ENCODE measurements around the gene CAMK2B.

CAMK2B gene

DNA sequence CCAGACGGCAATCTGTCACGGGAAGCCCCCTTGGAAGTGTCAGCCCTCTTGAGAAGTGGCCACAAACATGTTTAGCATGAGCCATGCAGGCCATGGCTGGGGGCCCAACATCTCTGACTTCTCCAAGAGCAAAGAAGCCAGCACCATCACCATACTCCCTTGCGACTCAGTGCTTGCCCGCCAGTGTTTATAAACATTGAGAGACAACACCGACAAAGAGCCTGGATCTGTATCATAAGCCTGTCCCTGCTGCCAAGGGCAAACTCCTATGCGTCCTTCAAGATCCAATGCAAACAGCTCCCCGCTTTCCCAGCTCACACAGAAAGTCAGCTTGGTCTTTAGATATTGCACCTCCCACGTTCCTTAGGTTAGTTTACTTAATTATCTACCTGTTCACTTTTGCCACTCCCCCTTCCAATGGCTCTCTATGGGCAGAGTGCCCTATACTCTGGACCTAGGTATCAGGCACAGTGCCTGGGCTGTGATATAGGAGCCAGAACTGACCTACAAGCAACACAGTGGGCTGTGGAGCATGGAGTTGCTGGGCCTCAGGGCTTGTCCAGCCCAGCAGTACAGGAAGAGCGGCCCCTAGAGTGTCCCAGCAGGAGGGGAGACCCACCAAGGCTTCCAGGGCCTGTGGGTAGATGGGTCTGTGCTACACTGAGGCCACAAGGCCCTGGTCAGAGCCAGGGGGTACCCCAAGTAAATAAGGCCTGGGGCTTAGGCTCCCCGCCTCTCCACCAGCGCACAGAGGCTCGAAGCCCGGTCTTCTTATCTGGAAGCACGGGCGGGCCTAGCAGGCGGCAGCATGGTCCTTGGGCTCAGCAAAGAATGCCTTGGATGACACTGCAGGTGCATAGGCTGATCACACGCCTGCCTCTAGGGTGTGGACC is 37.7 kb downstream of the CAMK2B start:
- DNase-seq (ENCODE audit: low read depth in 2 of 2), result no peak

DNA sequence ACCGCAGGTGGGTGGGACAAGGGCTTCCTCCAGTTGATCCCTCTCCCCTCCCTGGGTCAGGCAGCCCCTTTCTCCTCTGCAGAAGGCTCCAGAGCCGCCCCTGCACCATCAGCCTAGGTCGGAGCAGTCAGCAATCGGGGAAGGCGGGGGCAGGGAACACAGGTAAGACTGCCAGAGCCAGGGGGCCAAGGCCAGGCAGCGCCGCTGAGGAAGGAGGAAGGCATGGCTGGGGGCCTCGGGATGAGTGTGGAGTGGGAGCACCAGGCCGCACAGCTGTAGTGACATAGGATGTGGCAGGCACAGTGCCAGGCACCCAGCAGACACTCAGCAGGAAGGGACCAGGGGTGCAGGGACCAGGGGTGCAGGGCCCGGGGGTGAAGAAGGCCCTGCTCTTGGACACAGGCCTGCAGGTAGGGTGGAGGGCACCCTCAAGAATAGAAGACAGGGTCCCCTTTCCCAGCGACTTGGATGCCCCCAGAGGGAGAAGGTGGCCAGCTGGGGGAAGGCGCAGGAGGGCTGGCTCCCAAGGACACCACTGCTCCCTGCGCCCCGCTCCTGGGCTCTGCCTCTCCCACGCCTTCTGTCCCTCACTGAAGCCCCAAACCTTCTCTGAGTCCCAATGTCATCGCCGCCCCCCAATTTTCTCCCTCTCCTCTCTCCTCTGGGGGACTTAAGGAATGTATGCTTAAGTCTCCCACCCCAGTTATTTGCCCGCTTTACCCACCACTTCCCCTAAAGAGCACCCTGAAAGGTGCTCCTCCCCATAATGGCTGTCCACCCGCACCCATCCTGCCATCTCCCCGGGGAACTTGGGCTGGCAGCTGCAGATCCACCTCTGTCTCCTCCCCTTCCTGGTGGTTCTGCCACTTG is 38.5 kb downstream of the CAMK2B start:
- DNase-seq (ENCODE audit: low read depth in 2 of 2), result no peak

DNA sequence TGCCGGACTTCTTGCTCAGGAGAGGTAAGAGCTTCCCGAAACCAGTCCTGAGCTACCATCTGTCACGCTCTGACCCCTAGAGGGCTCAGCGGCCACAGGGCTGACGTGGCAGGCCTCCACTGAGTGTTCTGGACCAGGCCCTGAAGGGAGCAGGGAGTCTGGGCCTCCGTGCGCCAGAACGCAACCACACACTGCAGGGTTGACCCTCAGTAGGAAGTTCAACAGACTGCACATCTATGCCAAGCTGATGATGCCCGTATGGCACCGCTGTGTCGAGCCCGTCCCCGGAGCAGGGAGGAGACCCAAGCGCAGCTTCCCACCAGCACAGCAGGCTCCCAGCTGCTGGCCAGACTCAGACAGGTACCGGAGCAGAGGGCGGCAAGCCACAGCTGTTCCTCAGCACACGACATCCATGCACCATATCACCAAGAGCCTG is 39.2 kb downstream of the CAMK2B start:
- DNase-seq (ENCODE audit: low read depth in 2 of 2), result no peak

DNA sequence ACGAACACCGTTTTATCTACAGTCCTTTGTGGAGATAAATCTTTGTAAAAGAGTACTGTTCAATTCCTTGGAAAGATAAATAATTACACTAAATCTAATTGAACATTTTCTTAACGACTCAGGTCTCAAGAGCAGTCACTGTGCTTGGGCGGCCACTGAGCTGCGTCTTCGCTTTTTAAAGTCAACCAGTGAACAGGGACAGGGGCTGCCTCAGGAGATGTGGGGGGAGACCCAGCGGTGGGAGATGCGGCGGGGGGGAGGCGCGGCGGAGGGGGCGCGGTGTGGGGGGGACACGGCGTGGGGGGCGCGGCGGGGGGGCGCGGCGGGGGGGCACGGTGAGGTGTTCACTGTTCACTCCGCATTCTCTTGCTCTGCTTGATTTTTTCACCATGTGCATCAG is 39.8 kb downstream of the CAMK2B start:
- no peak for DNase-seq (ENCODE audit: low read depth in 2 of 2)

DNA sequence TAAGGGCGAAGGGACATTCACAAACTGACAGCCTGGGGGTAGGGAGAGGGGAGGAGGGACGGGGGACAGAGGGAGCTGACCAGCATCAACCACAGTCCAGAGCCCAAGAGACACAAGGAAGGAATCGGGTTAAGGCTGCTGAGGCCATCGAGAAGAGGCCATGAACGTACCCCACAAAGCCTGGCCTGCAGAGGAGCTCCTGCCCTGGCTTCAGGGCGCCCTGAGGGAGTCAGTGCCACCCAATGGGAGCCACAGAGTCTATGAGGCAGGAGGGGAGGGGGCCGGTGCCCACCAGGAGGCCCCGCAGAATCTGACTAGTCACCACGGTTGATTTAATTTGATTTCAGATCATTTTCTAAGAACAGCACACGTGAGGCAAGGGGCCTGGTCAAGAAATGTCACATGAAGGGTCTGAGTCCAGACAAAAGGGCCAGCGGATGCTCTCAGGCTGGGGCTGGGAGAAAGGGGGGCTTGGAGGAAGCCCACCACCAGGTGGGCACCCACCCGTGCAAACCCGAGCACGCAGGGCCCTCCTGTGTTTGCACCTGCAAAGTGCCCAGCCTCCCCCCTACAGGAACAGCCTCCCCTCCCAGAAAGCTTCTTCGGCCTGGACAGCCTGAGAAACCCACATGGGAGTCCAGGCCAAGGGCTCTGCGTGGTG is 40.4 kb downstream of the CAMK2B start:
- DNase-seq (ENCODE audit: low read depth in 2 of 2), result no peak

DNA sequence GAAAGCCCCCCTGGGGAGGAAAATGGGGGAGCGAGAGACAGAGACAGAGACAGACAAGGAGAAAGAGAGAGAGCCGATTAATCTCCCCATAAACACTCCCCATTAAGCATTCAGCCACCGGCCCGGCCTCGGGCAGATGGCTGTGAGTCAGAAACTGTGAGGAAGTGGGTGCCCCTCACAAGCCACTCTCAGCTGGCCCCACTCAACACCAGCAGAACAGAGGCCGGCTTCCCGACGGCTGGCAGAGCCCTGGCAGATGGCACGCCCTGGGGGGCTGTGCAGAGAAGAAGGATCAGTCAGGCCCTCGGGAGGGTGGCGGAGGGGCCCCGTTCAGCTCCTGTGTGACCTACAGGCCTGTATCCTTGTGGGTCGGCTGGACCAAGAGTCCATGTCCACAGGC is 41.2 kb downstream of the CAMK2B start:
- no peak for DNase-seq (ENCODE audit: low read depth in 2 of 2)

DNA sequence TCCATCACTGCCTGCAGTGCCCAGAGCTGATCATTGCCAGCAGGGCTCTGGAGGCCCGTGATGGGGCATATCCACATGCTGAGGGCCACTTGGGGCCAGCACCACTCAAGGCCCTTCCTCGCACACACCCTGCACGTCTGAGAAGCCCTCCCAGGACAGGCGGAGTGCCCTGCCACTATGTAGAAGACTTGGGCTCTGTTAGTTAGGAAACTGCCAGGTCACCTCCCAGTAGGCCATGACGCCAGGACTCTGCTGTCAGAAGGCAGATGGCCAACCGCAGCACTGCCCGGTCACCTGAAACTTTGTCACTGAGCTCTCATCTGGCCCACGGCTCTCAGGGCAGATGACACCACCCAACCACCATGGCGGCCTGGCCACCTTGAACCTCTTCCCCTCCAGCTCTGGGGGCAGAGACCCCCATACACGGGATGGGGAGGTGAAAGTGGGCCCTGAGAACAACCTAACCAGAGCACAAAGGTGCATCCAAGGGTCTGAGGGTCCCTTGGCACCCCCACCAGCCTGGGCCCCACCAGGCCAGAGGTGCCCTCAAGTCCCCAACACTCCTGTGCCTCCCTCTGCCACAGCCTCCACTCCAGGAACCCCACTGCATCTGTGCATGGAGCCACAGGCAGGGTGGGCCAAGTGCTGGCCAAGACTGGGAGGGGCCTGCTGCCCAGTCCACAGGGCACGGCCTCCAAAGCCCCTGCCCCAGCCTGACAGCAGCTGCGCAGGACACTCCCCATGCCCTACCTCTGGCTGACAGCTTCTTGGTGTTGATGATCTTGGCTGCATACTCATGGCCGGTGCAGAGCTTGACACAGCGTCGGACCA is 41.8 kb downstream of the CAMK2B start:
- no peak for DNase-seq (ENCODE audit: low read depth in 2 of 2)

DNA sequence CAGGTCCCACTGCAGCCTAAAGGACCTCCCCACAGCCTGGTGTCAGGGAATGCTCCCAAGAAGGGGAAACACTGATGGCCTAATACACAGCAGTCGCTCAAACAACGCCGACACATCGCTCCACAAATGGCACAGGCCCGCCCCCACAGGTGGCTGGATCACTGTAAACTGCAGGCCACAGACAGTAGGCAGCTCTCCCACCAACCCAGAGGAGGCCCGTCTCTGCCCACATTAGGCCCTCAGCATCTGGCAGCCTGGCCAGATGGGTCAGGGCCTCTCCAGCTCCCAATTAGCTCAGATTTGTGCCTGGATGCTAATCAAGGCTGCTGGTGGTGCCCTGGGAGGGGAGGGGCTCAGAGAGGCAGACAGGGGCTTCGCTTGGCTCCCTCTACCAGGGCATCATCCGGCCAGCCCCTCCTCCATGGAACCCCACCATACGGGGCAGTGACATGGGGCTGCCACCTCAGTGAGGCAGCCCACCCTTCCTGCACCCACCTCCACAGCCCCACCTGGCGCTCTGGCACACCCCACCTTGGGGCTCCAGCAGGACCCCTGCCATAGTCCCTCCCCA is 42.7 kb downstream of the CAMK2B start:
- DNase-seq (ENCODE audit: low read depth in 2 of 2), result no peak

DNA sequence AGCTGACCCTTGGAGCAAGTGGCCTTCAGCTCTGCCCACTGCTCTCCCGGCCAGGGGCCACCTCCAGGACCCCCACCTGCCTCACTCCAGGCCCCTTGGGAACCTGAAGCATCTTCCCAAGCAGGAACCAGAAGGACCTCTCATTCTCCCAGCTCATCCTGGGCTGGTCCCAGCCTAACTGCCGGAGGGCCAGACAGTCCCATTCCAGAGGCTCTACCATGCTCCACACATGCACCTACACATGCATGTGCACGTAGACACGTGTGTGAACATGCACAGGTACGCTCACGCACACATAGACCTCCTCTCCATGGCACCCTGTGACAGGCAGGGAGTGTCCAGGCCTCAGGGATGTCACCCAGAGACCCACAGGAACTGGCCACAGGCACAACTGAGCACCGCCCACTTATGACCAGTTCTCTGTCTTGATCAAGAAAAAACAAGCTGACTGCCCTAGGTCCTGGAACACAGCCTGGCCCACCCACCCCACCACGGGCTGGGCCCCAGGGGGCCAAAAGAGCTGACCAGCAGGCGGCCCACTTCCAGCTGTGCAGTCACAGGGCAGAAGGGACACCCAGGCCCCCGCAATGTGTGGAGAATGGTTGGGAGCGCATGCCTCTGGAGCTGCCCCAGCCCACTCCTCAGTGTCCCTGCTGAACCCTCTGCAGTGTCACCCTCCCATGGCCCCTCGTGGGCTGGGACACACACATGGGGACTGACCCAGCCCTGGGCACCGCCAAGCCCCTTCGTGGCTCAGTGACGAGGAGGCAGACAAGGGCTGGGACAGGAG is 43.4 kb downstream of the CAMK2B start:
- no peak for DNase-seq (ENCODE audit: low read depth in 2 of 2)

DNA sequence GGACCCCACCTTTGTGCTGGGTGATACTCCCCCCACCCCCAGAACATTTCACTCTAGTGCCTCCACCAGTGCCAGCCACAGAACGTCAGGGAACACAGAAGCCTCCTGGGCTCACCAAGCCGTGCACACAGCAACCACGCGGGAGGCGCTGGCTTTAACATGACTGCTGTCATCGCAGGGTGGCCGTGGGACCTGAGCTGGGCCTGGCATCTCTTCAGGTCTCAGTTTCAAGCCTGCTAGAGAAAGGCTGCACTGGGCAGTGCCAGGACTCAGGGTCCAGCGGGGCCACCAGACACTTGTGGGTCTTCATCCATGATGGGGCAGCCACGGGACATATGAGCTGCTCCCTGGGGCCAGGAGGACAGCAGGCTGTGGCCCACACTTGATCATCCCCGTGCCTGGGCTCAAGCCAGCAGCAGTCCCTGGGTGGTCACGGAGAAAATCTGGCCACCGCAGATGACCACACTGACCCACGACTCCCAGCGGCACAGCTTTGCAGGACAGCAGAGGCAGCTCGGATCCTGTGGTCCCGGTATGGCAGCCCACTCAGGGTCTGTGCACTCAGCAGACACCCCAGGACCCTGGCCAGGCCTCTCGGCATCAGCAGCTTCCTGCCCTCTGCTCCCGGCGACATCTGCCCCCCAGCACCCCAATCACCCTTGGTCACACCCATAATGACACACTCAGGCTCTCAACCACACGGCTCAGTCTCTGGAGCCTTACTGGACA is 44.2 kb downstream of the CAMK2B start:
- no peak for DNase-seq (ENCODE audit: low read depth in 2 of 2)

DNA sequence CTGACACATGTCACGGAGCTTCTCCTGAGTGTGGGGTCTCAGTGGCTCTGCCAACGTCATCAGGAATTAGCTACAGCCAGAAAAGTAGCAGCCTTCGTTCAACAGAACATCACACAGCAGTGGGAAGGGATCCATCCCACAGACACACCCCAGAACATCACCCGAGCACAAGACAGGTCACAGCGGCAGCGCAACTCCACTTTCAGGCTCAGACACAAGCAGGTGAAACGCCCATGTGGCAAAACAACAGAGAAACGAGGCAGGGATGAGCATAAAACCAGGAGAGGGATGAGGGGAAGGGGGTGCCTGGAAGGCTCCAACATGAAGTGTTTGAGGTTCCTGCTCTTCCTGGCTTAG is 44.8 kb downstream of the CAMK2B start:
- no peak for DNase-seq (ENCODE audit: low read depth in 2 of 2)

DNA sequence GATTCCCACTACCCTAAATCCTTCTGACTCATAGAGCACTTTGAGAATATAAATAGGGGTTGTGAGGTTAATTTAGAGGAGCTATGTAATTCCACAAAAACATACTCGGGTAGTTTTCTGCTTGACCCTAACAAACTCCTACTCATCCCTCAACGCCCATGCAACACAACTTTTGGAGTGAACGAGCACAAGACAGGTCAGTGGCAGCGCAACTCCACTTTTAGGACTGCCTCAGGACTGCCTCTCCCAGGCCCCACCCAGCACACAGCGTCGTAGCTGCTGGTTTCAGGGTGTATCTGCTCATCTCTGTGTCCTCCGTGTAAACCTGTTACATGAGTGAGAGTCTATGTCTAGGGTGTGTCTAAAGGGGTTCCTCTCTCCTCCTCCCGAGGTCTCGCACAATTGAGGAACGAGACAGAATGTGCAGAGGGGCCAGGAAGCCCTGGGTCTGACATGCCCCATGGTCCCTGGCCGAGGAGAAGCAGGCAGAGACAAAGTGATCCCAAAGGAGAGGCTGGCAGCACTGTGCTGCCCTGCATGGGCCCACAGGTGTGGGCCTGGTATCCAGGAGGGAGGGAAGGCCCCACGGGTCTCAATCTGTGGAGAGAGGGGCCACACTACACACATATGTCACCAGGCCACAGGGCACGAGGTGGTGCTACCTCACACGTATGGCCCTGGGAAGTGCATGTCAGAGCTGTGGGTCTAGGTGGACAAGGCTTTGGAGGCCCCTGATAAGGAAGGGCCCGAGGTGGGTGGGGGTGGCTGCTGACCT is 45.5 kb downstream of the CAMK2B start:
- DNase-seq (ENCODE audit: low read depth in 2 of 2), result no peak

DNA sequence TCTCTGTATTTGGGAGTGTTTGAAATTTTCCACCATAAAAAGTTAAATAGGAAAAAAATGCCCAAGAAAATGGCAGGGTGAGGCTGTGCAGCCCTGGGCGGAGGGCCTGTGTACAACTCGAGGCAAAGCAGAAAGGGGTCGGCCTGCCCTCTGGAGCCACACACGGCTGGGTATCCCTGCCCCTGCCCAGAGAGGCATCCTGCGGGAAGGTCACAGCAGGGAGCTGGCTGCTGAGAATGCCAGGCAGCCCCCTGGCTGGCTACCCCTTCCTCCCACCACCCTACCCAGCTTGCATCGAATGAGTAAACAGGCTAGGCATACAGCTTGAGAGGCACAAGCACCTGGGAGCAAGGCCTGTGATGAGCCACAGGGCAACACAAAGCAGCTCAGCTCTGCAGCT is 46.1 kb downstream of the CAMK2B start:
- DNase-seq (ENCODE audit: low read depth in 2 of 2), result no peak

DNA sequence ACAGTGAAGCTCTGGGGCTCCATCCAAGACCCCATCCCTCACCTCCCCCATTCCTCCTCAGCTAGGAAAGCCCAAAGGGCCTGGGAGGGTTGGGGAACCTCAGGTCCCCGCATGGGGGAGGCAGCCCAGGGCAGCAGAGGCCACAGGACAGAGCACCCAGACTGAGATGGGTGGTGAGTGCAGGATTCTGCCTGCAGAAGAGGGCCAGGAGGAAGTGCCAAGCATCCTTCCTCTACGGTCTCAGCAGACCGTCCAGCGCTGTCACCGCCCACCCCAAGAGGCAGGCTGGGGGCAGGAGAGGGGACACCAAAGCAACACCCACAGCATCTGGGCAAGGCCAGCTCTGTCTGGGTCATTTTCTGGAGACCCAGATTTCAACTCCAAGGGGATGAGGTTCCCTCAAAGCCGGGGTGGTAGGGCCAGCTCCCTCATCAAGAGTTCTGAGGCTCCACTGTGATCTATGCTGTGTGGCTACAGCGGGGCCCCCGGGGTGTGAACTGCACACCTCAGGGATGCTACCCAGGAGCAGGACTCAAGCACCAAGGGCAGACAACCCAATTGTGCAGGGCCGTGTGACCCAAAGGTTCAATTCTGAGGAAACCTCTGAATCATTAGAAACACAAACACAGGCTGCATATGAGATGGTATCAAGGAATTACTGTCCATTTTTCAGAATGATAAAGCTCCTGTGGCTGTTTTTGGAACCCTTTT is 46.8 kb downstream of the CAMK2B start:
- no peak for DNase-seq (ENCODE audit: low read depth in 2 of 2)

DNA sequence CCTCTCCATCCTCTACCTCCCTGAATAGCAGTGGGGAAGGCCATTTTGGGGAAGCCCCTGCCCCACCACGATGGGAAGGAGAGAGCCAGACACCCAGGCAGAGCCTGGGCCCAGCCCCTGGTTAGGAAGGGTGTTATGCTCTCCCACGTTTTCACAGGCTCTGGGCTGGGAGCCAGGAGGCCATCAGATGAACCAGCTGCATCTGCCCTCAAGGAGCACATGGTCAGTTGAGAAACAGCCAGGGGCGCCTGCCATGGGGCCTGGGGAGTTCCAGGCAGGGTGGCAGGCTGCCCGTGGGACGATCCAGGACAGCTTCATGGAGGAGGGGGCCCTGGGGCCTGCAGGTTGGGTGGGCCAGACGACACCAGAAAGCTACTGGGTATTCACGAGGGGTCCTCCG is 47.5 kb downstream of the CAMK2B start:
- DNase-seq (ENCODE audit: low read depth in 2 of 2), result no peak

DNA sequence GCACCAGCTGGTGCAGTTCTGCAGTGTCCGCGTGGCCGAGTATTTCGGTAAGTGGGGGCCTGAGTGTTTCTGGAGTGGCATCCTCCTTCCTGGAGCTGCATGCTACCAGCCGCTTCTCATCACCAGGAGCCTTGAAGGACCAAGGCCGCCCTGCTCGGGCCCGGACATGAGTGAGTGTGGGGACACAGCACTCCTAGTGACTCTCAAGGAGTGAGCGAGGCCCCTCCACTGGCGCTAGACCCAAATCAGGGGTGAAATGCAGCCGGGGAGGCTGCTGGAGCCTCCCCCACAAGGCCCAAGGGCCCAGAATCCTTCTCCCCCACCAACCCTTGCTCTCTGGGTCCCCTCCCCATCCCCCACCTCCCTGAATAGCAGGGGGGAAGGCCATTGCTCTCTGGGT is 48.0 kb downstream of the CAMK2B start:
- no peak for DNase-seq (ENCODE audit: low read depth in 2 of 2)

DNA sequence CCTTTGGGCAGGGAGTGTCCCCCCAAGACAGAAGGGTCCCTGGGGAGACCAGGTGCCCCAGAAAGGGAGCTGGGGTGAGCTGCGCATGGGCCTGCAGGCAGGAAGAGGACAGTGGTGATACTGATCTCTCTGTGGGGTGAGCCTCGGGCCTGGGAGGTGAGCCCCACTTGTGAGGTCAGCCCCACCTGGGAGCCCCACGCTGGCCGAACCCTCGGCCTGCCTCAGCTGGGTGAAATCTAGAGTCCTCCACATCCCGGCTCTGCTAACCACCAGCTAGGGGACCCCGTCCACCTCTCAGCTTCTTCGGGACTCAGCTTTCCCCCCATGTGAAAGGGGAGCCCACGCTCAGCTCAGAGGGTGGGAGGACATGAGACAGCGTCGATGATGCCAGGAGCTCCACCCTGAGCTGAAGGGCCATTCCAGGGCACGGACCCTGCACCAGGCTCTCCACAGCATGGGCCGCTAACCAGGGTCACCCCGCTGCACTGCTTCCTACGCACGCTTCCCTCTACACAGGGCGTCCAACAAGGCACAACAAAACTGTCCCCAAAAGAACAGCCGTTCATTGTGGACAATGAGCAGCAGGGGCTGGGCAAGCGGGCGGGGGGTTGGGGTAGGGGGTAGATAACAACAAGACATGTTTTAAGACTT is 48.7 kb downstream of the CAMK2B start:
- no peak for DNase-seq (ENCODE audit: low read depth in 2 of 2)
